GM12875 (cell line): Measurements from ENCODE around the gene ATP4A.

ENCODE experiments used
- H3K4me3 ChIP-seq: one replicate; pipeline ENCODE4 v1.5.1; 2011; ENCODE audit warnings: low read depth, low read length, control low read depth
- TF ChIP-seq, protein P1 (sequence below): IDR thresholded peaks from 2 replicates; pipeline ENCODE4 v1.5.1; 2011; ENCODE audit warnings: low read depth, mild to moderate bottlenecking, control low read depth, inconsistent platforms, low read length, moderate library complexity, borderline replicate concordance; ENCODE audit not compliant: insufficient read depth

The ATP4A gene

DNA sequence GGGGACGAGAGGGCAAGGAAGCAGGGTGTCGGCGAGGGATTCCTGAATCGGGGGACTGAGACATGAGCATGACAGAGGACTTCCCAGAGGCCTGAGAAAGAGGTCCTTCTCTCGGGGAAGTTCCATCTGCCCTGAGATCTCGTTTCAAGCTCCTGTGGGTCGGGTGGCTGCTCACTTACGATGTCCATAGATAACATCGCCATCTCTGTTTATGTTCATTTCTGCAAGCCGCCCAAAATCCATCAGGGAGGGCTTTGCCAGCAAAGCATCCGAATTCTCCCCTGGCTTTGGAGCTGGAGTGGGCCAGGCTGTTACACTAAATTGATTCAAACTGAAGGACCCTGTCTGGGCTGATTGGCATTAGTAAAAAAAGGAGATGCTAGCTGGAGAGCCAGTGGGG is 55.9 kb downstream of the ATP4A start:
- TF ChIP-seq, protein P1, sequence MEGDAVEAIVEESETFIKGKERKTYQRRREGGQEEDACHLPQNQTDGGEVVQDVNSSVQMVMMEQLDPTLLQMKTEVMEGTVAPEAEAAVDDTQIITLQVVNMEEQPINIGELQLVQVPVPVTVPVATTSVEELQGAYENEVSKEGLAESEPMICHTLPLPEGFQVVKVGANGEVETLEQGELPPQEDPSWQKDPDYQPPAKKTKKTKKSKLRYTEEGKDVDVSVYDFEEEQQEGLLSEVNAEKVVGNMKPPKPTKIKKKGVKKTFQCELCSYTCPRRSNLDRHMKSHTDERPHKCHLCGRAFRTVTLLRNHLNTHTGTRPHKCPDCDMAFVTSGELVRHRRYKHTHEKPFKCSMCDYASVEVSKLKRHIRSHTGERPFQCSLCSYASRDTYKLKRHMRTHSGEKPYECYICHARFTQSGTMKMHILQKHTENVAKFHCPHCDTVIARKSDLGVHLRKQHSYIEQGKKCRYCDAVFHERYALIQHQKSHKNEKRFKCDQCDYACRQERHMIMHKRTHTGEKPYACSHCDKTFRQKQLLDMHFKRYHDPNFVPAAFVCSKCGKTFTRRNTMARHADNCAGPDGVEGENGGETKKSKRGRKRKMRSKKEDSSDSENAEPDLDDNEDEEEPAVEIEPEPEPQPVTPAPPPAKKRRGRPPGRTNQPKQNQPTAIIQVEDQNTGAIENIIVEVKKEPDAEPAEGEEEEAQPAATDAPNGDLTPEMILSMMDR, result no peak
- no peak overlapping the region for H3K4me3 ChIP-seq

DNA sequence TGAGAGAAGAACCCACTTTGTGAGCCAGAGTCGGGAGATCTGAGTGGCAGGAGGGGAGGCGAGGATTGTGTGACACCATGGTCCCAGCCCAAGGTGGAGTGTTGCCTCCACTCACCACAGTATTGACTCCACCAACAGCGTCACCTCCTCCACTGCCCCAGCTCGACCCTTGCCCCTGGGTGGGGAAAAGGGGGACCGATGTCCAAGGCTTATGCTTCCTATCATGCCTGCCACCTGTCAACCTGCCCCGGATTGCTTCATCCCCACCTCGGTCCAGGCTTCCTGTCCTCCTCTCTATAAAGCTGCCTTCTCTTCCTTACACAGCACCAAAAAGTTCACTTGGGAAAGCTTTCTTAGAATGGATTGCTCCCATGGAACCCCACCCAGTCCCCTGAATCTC is 57.4 kb downstream of the ATP4A start:
- TF ChIP-seq, protein P1, result no peak
- no peak overlapping the region for H3K4me3 ChIP-seq

DNA sequence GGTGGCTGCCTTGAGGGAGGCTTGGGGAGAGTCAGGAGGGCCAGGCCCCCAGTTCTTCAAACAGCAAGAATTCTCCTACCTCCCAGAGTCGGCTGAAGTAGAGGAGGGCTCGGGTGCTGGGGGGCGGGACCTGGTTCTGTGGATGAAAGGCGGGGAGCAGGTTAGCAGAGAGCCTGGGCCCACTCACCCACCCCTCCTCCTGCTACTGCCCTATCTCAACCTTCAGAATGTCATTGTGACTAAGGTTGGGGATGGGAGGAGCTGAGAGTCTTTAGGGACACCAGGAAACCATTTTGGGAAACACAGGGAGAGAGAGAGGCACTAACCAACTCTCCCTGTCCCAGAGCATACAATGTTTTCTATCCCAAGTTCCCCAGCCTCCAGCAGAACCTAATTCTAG is 60.7 kb downstream of the ATP4A start:
- TF ChIP-seq, protein P1, result no peak
- no peak overlapping the region for H3K4me3 ChIP-seq

DNA sequence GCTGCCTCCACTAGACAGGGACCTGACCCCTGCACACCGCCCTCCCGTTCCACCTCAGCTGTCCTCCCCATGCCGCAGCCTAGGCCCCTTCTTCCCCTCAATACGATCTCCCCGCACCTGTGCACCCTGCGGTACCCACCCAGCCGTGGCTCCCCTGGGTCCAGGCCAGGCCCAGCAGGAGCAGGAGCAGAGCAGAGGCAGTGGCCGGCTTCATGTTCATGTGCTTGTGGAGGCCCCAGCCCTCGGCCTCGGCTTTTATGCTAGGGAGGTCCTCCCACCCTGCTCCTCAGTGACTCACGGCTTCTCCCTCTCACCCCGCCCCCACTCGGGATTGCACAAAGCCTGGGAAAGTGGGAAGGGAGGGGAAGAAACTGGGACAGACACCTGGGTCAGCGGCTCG is 61.8 kb downstream of the ATP4A start:
- no peak overlapping the region for H3K4me3 ChIP-seq
- TF ChIP-seq, protein P1, result no peak

DNA sequence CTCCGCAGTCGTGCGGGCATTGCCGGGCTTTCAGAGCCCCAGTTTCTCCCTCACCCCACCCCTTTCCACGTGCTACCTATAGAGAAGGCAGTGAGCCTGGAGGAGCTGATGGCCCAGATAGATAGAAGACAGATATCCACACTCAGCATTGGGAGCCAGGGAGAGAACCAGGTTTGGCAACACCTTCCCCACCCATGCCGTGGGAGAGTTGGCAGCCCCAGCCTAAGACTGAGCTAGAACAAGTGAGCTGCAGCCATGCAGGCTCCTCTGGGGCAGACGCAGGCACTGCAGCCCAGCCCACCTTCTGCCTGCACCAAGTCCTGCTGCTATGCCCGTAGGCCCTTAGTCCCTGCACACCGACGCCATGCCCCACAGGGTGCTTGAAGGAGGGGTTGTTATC is 62.8 kb downstream of the ATP4A start:
- H3K4me3 ChIP-seq, result no peak overlapping the region
- TF ChIP-seq, protein P1, result no peak
